B cell (primary cell): ENCODE results near the gene TMEM9.

Source experiments
- CTCF ChIP-seq: fragments of 200-600 bp; IDR thresholded peaks from one replicate; pipeline ENCODE4 v1.8.0; 2022; ENCODE audit warnings: antibody characterized with exemption, mild to moderate bottlenecking
- EZH2 ChIP-seq: IDR thresholded peaks from 2 replicates; pipeline ENCODE4 v1.6.1; 2012; ENCODE audit warnings: borderline replicate concordance, low read depth, mild to moderate bottlenecking, moderate library complexity, low read length; ENCODE audit not compliant: insufficient read depth, poor library complexity, severe bottlenecking

GRCh38 chr1:201176940-201177339 lies 22.7 kb upstream of the TMEM9 start:
- TF ChIP-seq CTCF (no peak), EZH2 (no peak)
